ENCODE results near the gene GALNT11.
"Not testable (repeated sequence)": the region's sequence is repeated elsewhere in the genome, so short reads cannot be mapped to it uniquely, and the experiment has no call there.

GALNT11 gene

DNA sequence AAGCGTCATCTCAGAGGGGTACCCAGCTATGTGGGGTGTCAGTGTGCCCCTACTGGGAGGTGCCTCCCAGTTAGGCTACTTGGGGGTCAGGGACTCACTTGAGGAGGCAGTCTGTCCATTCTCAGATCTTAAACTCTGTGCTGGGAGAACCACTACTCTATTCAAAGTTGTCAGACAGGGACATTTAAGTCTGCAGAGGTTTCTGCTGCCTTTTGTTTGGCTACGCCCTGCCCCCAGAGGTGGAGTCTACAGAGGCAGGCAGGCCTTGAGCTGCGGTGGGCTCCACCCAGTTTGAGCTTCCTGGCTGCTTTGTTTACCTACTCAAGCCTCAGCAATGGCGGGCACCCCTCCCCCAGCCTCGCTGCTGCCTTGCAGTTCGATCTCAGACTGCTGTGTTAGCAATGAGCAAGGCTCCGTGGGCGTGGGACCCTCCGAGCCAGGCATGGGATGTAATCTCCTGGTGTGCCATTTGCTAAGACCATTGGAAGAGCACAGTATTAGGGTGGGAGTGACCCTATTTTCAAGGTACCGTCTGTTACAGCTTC, 40.4 kb downstream of the GALNT11 start:
- DNase-seq (ENCODE audit: extremely low read depth, insufficient read length); H3K4me3 ChIP-seq (replicated peaks; ENCODE audit: low read depth, low read length); H3K27me3 ChIP-seq (replicated peaks; ENCODE audit: control insufficient read depth, insufficient read depth, low read length); H3K36me3 ChIP-seq (ENCODE audit: control insufficient read depth, insufficient read depth, low read length): not testable (repeated sequence)

DNA sequence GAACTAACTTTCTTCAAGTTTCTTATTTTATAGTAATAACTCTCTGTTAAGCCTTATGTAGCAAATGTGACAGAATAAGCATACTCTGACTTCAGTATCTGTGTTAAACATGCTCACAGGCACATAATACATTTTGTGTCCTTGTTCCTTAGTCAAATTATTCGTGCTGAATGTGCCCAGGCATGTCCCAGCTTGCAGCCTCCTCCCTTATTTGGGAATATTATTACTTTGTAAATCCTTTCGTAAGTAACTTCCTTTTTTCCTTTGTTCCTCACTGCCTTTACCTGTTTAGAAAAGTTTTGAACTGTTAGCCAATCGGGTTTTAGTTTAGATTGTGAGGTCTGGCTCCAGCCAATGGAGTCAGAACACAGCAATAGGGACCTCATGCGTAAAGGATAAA, 46.9 kb downstream of the GALNT11 start:
- Histone ChIP-seq H3K36me3 (ENCODE audit: control insufficient read depth, insufficient read depth, low read length) (no peaks in the 10 kb centered on the region), H3K4me3 (replicated peaks; ENCODE audit: low read depth, low read length) (no peak overlapping the region), H3K27me3 (replicated peaks; ENCODE audit: control insufficient read depth, insufficient read depth, low read length) (no peaks in the 10 kb centered on the region)
- TF ChIP-seq, protein P1, sequence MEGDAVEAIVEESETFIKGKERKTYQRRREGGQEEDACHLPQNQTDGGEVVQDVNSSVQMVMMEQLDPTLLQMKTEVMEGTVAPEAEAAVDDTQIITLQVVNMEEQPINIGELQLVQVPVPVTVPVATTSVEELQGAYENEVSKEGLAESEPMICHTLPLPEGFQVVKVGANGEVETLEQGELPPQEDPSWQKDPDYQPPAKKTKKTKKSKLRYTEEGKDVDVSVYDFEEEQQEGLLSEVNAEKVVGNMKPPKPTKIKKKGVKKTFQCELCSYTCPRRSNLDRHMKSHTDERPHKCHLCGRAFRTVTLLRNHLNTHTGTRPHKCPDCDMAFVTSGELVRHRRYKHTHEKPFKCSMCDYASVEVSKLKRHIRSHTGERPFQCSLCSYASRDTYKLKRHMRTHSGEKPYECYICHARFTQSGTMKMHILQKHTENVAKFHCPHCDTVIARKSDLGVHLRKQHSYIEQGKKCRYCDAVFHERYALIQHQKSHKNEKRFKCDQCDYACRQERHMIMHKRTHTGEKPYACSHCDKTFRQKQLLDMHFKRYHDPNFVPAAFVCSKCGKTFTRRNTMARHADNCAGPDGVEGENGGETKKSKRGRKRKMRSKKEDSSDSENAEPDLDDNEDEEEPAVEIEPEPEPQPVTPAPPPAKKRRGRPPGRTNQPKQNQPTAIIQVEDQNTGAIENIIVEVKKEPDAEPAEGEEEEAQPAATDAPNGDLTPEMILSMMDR (IDR thresholded peaks at IDR 0.05; ENCODE audit: insufficient read depth, low read length, poor library complexity, severe bottlenecking) = no peak
- DNase-seq (ENCODE audit: extremely low read depth, insufficient read length) = no peak

DNA sequence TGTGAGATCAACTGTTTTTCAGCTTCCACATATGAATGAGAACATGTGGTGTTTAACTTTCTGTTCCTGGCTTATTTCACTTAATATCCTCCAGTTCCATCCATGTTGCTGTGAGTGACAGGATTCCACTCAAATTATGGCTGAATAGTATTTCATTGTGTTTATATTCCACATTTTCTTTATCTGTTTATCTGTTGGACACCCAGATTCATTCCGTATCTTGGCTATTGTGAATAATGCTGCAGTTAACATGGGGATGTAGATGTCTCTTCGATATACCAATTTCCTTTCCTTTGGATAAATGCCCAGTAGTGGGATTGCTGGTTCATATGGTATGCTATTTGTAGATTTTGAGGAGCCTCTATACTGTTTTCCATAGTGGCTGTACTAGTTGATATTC, 47.9 kb downstream of the GALNT11 start:
- Histone ChIP-seq H3K27me3 (replicated peaks; ENCODE audit: control insufficient read depth, insufficient read depth, low read length) (no peaks in the 10 kb centered on the region), H3K36me3 (ENCODE audit: control insufficient read depth, insufficient read depth, low read length) (no peaks in the 10 kb centered on the region), H3K4me3 (replicated peaks; ENCODE audit: low read depth, low read length) (no peak overlapping the region)
- DNase-seq (ENCODE audit: extremely low read depth, insufficient read length) = no peak
- TF ChIP-seq, protein P1 (IDR thresholded peaks at IDR 0.05; ENCODE audit: insufficient read depth, low read length, poor library complexity, severe bottlenecking) = no peak

DNA sequence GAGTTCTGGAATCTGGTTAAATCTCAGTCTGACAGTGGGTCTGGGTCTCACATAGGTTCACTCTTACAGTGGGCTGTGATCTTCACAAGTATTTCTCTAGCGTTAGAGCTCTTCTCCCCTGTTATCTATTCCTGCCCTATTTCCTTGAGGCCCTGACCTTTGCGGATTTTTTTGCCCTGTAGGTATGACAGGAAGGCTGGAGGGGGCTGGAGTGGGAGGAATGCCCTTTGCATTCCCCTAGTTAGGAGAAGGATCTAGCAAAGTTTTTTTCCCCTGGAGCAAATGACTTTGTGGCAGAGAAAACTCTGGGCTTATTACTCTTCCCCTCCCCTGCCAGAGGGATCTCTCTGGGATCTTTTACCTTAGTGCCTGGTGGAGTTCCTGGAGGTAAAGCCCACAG, 49.2 kb downstream of the GALNT11 start:
- TF ChIP-seq, protein P1 (IDR thresholded peaks at IDR 0.05; ENCODE audit: insufficient read depth, low read length, poor library complexity, severe bottlenecking) = no peak
- no peak for DNase-seq (ENCODE audit: extremely low read depth, insufficient read length)
- H3K27me3 ChIP-seq (replicated peaks; ENCODE audit: control insufficient read depth, insufficient read depth, low read length) = no peaks in the 10 kb centered on the region

DNA sequence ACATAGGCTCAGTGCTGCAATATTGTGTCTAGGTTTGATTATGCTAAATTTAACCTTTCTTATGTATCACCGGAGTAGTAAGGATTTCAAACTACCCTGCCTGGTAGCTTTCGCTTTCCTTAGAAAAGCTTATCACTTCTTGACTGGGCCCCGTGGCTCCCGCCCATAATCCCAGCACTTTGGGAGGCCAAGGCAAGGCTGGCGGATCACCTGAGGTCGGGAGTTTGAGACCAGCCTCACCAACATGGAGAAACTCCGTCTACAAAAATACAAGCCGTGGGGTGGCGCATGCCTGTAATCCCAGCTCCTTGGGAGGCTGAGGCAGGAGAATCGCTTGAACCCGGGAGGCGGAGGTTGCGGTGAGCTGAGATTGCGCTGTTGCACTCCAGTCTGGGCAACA, 49.9 kb downstream of the GALNT11 start:
- not testable (repeated sequence) for H3K4me3 ChIP-seq (replicated peaks; ENCODE audit: low read depth, low read length); H3K27me3 ChIP-seq (replicated peaks; ENCODE audit: control insufficient read depth, insufficient read depth, low read length); DNase-seq (ENCODE audit: extremely low read depth, insufficient read length); H3K36me3 ChIP-seq (ENCODE audit: control insufficient read depth, insufficient read depth, low read length)

More for the DNA sequence above, 49.2 kb downstream of the GALNT11 start:
- Histone ChIP-seq H3K36me3 (ENCODE audit: control insufficient read depth, insufficient read depth, low read length) (no peaks in the 10 kb centered on the region), H3K4me3 (replicated peaks; ENCODE audit: low read depth, low read length) (no peak overlapping the region)

- no peak for DNase-seq (ENCODE audit: extremely low read depth, insufficient read length)
- TF ChIP-seq, protein P1 (IDR thresholded peaks at IDR 0.05; ENCODE audit: insufficient read depth, low read length, poor library complexity, severe bottlenecking) = peak; percentile 31
These were observed 50.9 kb downstream of the GALNT11 start for GRCh38 chr7:152076324-152076821.

More at GRCh38 chr7:152076324-152076821, 50.9 kb downstream of the GALNT11 start:
- no peaks in the 10 kb centered on the region for H3K36me3 ChIP-seq (ENCODE audit: control insufficient read depth, insufficient read depth, low read length)
- no peaks in the 10 kb centered on the region for H3K27me3 ChIP-seq (replicated peaks; ENCODE audit: control insufficient read depth, insufficient read depth, low read length)
- H3K4me3 ChIP-seq (replicated peaks; ENCODE audit: low read depth, low read length) = no peak overlapping the region

All from GM06990 (cell line).